ENCODE results near the gene TNXB. TPM values are rescaled to one million over a fixed set of nuclear protein-coding genes. Genes with fewer than 3 reads are reported as not detected.

Gene TNXB
- total RNA-seq, 4 donors from 2014 or later, result 10.5 to 102 (median 31.0) TPM

DNA sequence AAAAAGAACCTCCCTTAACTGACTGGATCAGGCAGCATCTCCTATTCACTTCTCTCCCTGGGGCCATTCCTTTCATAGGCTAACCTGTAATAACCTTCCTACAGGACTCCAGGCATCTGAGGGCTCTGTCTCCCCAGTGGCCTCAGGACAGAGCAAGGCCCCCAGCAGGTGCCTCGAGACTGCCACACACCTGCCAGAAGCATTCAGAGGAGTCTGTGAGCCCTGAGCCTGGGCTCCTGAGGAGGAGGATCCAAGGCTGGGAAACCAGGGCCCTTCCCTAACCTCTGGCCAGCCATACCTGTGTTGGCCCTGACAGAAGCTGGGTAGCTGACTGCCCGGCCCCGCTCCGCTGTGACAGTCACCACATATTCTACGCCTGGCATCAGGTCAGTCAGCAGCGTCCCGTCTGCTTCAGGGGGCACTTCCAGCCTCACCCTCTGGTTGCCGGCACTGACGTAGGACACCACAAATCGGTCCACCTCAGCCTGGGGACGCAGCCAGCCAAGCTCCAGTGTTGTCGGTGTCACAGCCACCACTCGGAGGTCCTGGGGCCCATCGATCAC is 20.6 kb downstream of the TNXB start:
- peaks cover 15 to 53% (median 25%) of the 10 kb centered on the region in 3 donors for H3K4me1 ChIP-seq

DNA sequence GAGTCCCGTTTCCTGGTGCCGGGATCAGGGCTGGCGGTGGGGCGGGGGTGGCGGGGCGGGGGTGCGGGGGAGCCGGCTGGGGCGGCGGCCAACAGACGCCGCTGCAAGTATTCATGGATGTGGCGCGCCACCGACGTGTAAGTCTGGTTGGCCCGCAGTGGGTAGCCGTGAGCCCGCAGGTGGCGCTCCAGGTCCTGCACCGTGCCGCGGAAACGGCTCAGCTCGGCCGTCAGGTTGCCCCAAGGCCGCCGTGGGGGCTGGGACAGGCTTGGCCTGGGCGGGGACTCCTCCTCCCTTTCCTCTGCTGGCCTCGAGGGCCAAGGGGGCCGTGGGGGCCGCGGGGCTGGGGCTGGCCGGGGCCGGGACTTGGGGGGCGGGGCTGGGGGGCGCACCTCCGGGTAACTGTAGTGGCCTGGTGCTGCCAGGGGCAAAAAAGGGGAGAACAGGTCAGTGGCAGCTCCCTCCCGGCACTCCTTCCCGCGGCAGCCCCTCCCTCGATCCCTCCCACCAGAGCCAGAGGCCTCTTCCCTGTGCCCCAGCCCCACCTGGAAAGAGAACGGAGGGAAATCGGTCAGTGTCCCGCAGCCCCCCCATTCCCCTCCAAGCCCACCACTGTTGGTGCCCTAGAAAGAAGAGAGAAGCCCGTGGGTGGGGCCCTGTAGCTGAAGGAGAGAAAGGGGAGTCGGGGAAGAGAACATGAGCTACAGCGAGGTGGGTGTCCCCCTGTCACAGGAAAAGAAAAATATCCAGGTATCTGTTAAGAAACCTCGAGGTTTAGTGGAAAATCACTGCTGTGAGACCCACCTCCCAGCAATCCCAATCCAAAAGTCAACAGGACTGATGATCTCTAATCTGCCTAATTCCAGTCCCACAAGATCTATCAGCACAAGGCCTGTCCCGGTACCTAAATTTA is 21.3 kb downstream of the TNXB start:
- no peaks in the 10 kb centered on the region for H3K9me3 ChIP-seq
- intact Hi-C loops (cut with DNase I), result no loop called here
- 35 to 80% methylated on average over 3 to 8 of the region's 50 CpGs for WGBS, 2 donors

More for the DNA sequence above, 20.6 kb downstream of the TNXB start:
- peaks cover 0 to 37% (median 0%) of the 10 kb centered on the region in 4 donors for H3K27me3 ChIP-seq
- no peak for DNase-seq
- WGBS, 2 donors, result 60 to 92% methylated on average over 1 to 13 of the region's 14 CpGs
- H3K27ac ChIP-seq, result peak overlapping the region in 3 of 4 donors; percentile 80 to 92 (median 83)
- no peaks in the 10 kb centered on the region for H3K9me3 ChIP-seq
- no peak overlapping the region for H3K4me3 ChIP-seq
- intact Hi-C loops (cut with DNase I), result no loop called here
- no peaks in the 10 kb centered on the region for H3K36me3 ChIP-seq
- no peak for TF ChIP-seq POLR2A (IDR thresholded peaks at IDR 0.05)
- TF ChIP-seq, protein P1, sequence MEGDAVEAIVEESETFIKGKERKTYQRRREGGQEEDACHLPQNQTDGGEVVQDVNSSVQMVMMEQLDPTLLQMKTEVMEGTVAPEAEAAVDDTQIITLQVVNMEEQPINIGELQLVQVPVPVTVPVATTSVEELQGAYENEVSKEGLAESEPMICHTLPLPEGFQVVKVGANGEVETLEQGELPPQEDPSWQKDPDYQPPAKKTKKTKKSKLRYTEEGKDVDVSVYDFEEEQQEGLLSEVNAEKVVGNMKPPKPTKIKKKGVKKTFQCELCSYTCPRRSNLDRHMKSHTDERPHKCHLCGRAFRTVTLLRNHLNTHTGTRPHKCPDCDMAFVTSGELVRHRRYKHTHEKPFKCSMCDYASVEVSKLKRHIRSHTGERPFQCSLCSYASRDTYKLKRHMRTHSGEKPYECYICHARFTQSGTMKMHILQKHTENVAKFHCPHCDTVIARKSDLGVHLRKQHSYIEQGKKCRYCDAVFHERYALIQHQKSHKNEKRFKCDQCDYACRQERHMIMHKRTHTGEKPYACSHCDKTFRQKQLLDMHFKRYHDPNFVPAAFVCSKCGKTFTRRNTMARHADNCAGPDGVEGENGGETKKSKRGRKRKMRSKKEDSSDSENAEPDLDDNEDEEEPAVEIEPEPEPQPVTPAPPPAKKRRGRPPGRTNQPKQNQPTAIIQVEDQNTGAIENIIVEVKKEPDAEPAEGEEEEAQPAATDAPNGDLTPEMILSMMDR (IDR thresholded peaks at IDR 0.05), result no peak

DNA sequence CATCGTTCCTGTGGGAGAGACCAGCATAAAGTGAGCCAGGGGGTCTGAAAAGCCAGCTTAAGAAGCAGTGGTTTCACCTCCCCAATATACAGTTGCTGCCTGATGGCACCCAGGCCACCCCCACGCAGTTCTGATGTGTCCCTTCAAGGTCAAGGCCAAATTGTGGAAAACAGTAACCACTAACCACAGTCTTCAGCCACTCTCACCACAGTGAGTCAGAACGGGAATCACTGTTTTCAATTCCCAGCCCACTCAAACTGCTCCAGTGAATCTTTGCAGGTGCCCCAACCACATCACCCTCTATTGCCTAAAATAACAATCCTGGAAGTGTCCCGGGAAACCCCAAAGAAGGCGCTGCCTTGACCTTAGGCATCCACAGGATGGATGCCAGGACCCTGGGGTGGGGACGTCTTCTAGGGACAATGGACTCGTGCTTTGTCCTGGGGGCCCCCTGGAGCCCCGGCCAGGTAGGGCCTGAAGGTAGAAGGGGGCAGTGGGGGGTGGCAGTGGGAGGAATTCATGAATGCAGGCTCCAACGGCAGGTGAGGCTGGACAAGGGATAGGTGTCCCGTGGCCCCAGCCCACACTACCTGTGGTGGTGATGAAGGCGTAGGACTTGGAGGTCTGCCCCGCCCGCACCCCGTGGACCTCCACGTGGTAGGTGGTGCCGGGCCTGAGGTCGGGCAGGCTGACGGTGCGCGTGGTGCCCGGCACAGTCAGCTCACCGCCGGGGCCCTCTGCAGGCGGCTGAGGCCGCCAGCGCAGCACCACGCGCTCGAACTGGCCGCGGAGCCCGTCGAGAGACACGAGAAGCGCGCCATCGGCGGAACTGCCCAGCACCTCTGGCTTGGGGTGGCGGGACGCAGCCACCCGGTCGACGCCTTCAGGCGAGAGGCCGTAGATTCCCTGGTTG is 22.2 kb downstream of the TNXB start:
- Histone ChIP-seq H3K9me3 (no peaks in the 10 kb centered on the region), H3K4me3 (peak overlapping the region; percentile 12 to 51 (median 26)), H3K4me1 (peaks cover 15 to 55% (median 26%) of the 10 kb centered on the region in 3 donors), H3K27ac (peak overlapping the region; percentile 62 to 92 (median 82)), H3K36me3 (no peaks in the 10 kb centered on the region), H3K27me3 (peaks cover 0 to 37% (median 0%) of the 10 kb centered on the region in 4 donors)
- intact Hi-C loops (cut with DNase I), result no loop called here
- no peak for DNase-seq
- TF ChIP-seq, protein P1 (IDR thresholded peaks at IDR 0.05), result no peak
- no peak for TF ChIP-seq POLR2A (IDR thresholded peaks at IDR 0.05)
- WGBS, 2 donors, result 14 to 34% methylated on average over 10 to 16 of the region's 45 CpGs

More for the DNA sequence above, 21.3 kb downstream of the TNXB start:
- peaks cover 15 to 55% (median 23%) of the 10 kb centered on the region in 3 donors for H3K4me1 ChIP-seq
- DNase-seq, result no peak
- H3K4me3 ChIP-seq, result peak overlapping the region; percentile 12 to 51 (median 26)
- H3K36me3 ChIP-seq, result no peaks in the 10 kb centered on the region
- H3K27ac ChIP-seq, result peak overlapping the region; percentile 62 to 92 (median 82)
- TF ChIP-seq, protein P1 (IDR thresholded peaks at IDR 0.05), result peak; percentile 43 to 70 (median 60)
- TF ChIP-seq POLR2A (IDR thresholded peaks at IDR 0.05), result no peak
- H3K27me3 ChIP-seq, result peaks cover 0 to 37% (median 0%) of the 10 kb centered on the region in 4 donors

DNA sequence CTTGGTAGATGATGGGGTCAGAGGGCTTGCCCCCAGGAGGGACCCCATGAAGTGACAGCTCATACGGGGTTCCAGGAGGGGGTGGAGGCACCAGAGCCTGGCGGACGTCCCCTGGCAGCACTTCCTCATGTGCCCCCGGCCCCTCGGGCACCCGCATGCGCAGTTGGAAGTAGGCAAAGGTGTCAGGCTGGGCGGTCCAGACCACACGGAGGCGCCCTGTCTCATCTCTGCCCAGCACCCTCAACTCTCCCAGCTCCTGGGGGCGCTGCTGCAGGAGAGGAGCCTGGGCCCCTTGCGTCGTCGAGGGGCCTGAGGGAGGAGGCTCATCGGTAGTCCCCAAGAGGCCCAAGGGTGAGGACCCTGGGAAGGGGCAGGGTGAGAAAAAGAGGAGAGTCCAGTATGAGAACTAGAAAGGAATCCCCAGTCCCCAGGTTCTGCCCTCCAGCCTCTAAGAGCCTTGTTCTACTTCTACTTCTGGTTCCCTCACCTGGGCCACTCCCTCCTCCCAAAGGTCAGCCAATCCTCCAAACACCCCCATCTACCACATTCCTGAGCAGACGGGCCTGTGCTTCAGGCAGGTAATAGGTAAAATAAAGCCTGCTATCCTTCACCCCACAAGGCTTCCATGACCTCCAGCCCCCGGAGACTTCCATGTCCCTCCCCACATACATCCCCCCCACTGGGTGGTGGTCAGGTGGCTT is 23.2 kb downstream of the TNXB start:
- no peak overlapping the region for H3K4me3 ChIP-seq
- TF ChIP-seq, protein P1 (IDR thresholded peaks at IDR 0.05), result no peak
- TF ChIP-seq POLR2A (IDR thresholded peaks at IDR 0.05), result no peak
- intact Hi-C loops (cut with DNase I), result no loop called here
- WGBS, 2 donors, result 74 to 95% methylated on average over 5 to 8 of the region's 17 CpGs
- DNase-seq, result no peak
- peak overlapping the region in 3 of 4 donors; percentile 80 to 92 (median 83) for H3K27ac ChIP-seq
- no peaks in the 10 kb centered on the region for H3K36me3 ChIP-seq
- H3K9me3 ChIP-seq, result no peaks in the 10 kb centered on the region
- H3K27me3 ChIP-seq, result peaks cover 0 to 37% (median 0%) of the 10 kb centered on the region in 4 donors
- peaks cover 15 to 60% (median 31%) of the 10 kb centered on the region in 3 donors for H3K4me1 ChIP-seq
